NB4 (cell line): ENCODE results near the gene SOS2.

Experiments
- DNase-seq: peaks from one replicate; pipeline ENCODE4 v3.0.0; 2010; ENCODE audit warnings: low read depth
- H3K4me3 ChIP-seq: one replicate; pipeline ENCODE4 v1.5.1; 2011; ENCODE audit warnings: mild to moderate bottlenecking, low read depth, low read length, moderate library complexity
- MAX ChIP-seq: IDR thresholded peaks from 2 replicates; pipeline ENCODE4 v1.6.1; 2011; ENCODE audit warnings: low read depth, low read length
- MYC ChIP-seq: IDR thresholded peaks from 2 replicates; pipeline ENCODE4 v1.6.1; 2011; ENCODE audit warnings: low read depth, low read length
- POLR2A ChIP-seq: IDR thresholded peaks from 2 replicates; pipeline ENCODE4 v1.6.1; 2011; ENCODE audit warnings: mild to moderate bottlenecking; ENCODE audit not compliant: insufficient read length; ENCODE audit errors: extremely low read depth
- TF ChIP-seq, protein P1 (sequence below): IDR thresholded peaks from one replicate; pipeline ENCODE4 v1.5.1; 2012; ENCODE audit warnings: low read depth, low read length

The SOS2 gene

GRCh38 chr14:50260511-50260910, 29.1 kb upstream of the SOS2 start:
- TF ChIP-seq, protein P1, sequence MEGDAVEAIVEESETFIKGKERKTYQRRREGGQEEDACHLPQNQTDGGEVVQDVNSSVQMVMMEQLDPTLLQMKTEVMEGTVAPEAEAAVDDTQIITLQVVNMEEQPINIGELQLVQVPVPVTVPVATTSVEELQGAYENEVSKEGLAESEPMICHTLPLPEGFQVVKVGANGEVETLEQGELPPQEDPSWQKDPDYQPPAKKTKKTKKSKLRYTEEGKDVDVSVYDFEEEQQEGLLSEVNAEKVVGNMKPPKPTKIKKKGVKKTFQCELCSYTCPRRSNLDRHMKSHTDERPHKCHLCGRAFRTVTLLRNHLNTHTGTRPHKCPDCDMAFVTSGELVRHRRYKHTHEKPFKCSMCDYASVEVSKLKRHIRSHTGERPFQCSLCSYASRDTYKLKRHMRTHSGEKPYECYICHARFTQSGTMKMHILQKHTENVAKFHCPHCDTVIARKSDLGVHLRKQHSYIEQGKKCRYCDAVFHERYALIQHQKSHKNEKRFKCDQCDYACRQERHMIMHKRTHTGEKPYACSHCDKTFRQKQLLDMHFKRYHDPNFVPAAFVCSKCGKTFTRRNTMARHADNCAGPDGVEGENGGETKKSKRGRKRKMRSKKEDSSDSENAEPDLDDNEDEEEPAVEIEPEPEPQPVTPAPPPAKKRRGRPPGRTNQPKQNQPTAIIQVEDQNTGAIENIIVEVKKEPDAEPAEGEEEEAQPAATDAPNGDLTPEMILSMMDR, result peak; percentile 50
- no peak for TF ChIP-seq POLR2A
- no peak overlapping the region for H3K4me3 ChIP-seq
- DNase-seq, result peak; percentile 61

- DNase-seq, result no peak
- no peak overlapping the region for H3K4me3 ChIP-seq
- TF ChIP-seq MYC (no peak), POLR2A (no peak), MAX (no peak)
- TF ChIP-seq, protein P1, result no peak
These were observed 28.7 kb upstream of the SOS2 start for GRCh38 chr14:50260072-50260471.

GRCh38 chr14:50257732-50258131, 26.4 kb upstream of the SOS2 start:
- DNase-seq, result no peak
- no peak overlapping the region for H3K4me3 ChIP-seq
- TF ChIP-seq POLR2A (no peak), MYC (no peak), MAX (no peak)
- TF ChIP-seq, protein P1, result no peak

DNA sequence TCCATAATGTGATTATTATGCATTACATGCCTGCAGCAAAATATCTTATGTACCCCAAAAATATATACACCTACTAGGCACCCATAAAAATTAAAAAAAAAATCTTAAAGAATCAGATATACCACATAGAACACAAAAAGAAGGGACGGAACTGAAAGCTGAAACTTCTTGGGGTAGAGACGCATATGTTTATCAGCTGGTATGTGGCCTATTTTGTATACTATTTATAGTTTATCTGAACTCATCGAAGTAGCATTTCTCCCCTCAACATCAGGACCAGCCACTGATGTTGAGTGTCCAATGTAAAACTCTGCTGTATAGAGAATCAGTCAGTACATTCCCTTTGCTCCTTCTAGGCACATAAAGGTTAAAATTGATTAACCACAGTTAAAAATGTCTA, 22.9 kb upstream of the SOS2 start:
- no peak for DNase-seq
- TF ChIP-seq MAX, result no peak
- TF ChIP-seq MYC, result no peak
- H3K4me3 ChIP-seq, result no peak overlapping the region

- no peak for TF ChIP-seq POLR2A
- TF ChIP-seq MAX, result no peak
- DNase-seq, result no peak
- no peak overlapping the region for H3K4me3 ChIP-seq
These were observed 17.9 kb upstream of the SOS2 start for GRCh38 chr14:50249136-50249775.

DNA sequence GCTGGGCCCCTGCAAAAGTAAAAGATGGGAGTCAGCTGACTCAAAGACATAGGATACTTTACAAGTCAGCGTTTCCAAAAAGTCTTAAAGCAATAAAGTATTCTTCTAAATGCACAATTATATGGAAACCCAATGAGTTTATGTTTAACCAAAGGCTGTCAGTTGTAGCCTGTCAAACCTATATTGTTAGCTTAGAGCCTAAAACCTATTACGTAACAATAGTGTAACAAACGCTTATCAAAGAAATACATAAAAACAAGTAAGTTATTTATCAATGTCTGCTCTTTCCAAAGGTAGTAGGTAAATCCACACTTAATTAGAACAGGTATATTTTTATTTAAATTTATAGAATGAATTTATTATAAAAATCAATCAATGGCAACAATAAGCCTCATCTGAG, 15.9 kb upstream of the SOS2 start:
- TF ChIP-seq POLR2A, result no peak
- no peak for TF ChIP-seq MAX
- H3K4me3 ChIP-seq, result no peak overlapping the region
- DNase-seq, result no peak

GRCh38 chr14:50242566-50243310, 11.4 kb upstream of the SOS2 start:
- no peak overlapping the region for H3K4me3 ChIP-seq
- TF ChIP-seq MYC (no peak), POLR2A (no peak), MAX (no peak)
- TF ChIP-seq, protein P1, result no peak
- no peak for DNase-seq
